Measurements from ENCODE around the gene FEM1B.

GRCh38 chr15:68295014-68295805, 17.7 kb downstream of the FEM1B start:
- no peak for TF ChIP-seq CTCF (IDR thresholded peaks at IDR 0.05)
- TF ChIP-seq POLR2AphosphoS5 (IDR thresholded peaks at IDR 0.05) = no peak
- TF ChIP-seq POLR2A (IDR thresholded peaks at IDR 0.05) = no peak

Data from sigmoid colon (tissue), 4 donors.